Upper lobe of left lung (tissue), 6 donors: ENCODE results near the gene FAHD2A. TPM values are rescaled to one million over a fixed set of nuclear protein-coding genes. Genes with fewer than 3 reads are reported as not detected.

Experiments used
- ATAC-seq, 2 donors: fragments of 200-7000 bp; cut with Tn5 transposase; one replicate each; pipeline ENCODE4 v1.9.1; 2022; ENCODE audit warnings: mild to moderate bottlenecking in 2 of 2, moderate library complexity in 2 of 2; ENCODE audit not compliant: low FRiP score in 2 of 2
- DNase-seq, 2 donors: peaks; one replicate each; pipeline ENCODE4 v3.0.0-alpha.2; 2019 to 2020
- H3K27ac ChIP-seq, 4 donors: fragments of 200-600 bp; sonication (generic); one replicate each; pipeline ENCODE4 v1.5.1; 2016 to 2019
- H3K27me3 ChIP-seq, 4 donors: fragments of 200-600 bp; sonication (generic); one replicate each; pipeline ENCODE4 v1.5.1; 2017 to 2019
- H3K36me3 ChIP-seq, 4 donors: fragments of 200-600 bp; sonication (generic); one replicate each; pipeline ENCODE4 v1.5.1; 2016 to 2019
- H3K4me1 ChIP-seq, 4 donors: fragments of 200-600 bp; sonication (generic); one replicate each; pipeline ENCODE4 v1.5.1; 2018 to 2019
- H3K4me3 ChIP-seq, 4 donors: fragments of 200-600 bp; sonication (generic); one replicate each; pipeline ENCODE4 v1.5.1; 2017 to 2019; ENCODE audit warnings: mild to moderate bottlenecking in 2 of 4, moderate library complexity in 1 of 4
- H3K9me3 ChIP-seq, 4 donors: fragments of 200-600 bp; sonication (generic); one replicate each; pipeline ENCODE4 v1.5.1; 2018 to 2019
- CTCF ChIP-seq, 6 experiments: fragments of 450-650 bp in 4 of 6; fragments of 200-600 bp in 2 of 6; sonication (generic) in 2 of 6; IDR thresholded peaks; one replicate each; pipeline ENCODE4 v1.5.1; 2016 to 2019; ENCODE audit warnings: antibody characterized with exemption in 6 of 6
- EP300 ChIP-seq, 4 donors: sonication (generic); formaldehyde crosslinking; IDR thresholded peaks; one replicate each; pipeline ENCODE4 v1.5.1; 2017; ENCODE audit warnings: antibody characterized with exemption in 4 of 4, control low read depth in 2 of 4
- POLR2A ChIP-seq, 4 donors: fragments of 450-650 bp; IDR thresholded peaks; one replicate each; pipeline ENCODE4 v1.5.1; 2016 to 2017; ENCODE audit warnings: antibody characterized with exemption in 4 of 4, mild to moderate bottlenecking in 2 of 4
- POLR2AphosphoS5 ChIP-seq, 2 donors: sonication (generic); formaldehyde crosslinking; IDR thresholded peaks; one replicate each; pipeline ENCODE4 v1.5.1; 2017; ENCODE audit warnings: antibody characterized with exemption in 2 of 2
- WGBS, 2 donors: methylation state at CpG; one replicate each; pipeline ENCODE4 v1.1.5; 2017 to 2018; 5-methylcytosine and 5-hydroxymethylcytosine counted together
- total RNA-seq, 6 donors: library from RNA; depleted of rRNA in 4 of 6; stranded (reverse); fragments of >200 nt in 4 of 6; gene quantifications; one replicate each; pipeline versions ENCODE4 v1.1.0 to v1.2.1, GENCODE V29; 2016 to 2021
- donor health status: DM: no; HTN: no; CAD: no; lungs with moderate emphysema.
- donor health status: DM: no; HTN: yes; CAD: no; lungs with severe emphysema.

FAHD2A gene
- total RNA-seq, 6 donors from 2014 or later: 18.9 to 23.3 (median 22.2) TPM

GRCh38 chr2:95389245-95390119 lies 13.0 kb upstream of the FAHD2A start:
- H3K4me1 ChIP-seq: peaks cover 0 to 15% (median 4%) of the 10 kb centered on the region in 4 donors
- H3K36me3 ChIP-seq: no peaks in the 10 kb centered on the region
- ATAC-seq (peak; percentile 66 to 86), DNase-seq (peak; percentile 51 to 93)
- no peak overlapping the region for H3K27ac ChIP-seq
- TF ChIP-seq CTCF (IDR thresholded peaks at IDR 0.05): peak; percentile 64 to 87 (median 76)
- no peak for TF ChIP-seq POLR2A (IDR thresholded peaks at IDR 0.05)
- no peaks in the 10 kb centered on the region for H3K9me3 ChIP-seq
- H3K4me3 ChIP-seq: no peak overlapping the region
- WGBS, 2 donors: 63 to 69% methylated on average over 29 to 43 of the region's 46 CpGs
- H3K27me3 ChIP-seq: no peaks in the 10 kb centered on the region

GRCh38 chr2:95390272-95390880 lies 12.1 kb upstream of the FAHD2A start:
- TF ChIP-seq EP300 (IDR thresholded peaks at IDR 0.05) (no peak), CTCF (IDR thresholded peaks at IDR 0.05) (no peak), POLR2AphosphoS5 (IDR thresholded peaks at IDR 0.05) (no peak), POLR2A (IDR thresholded peaks at IDR 0.05) (no peak)
- no peak overlapping the region for H3K4me3 ChIP-seq
- no peaks in the 10 kb centered on the region for H3K27me3 ChIP-seq
- no peaks in the 10 kb centered on the region for H3K9me3 ChIP-seq
- H3K4me1 ChIP-seq: peaks cover 0 to 9% (median 4%) of the 10 kb centered on the region in 4 donors
- WGBS, 2 donors: 91 to 100% methylated on average over 3 to 4 of the region's 4 CpGs
- H3K27ac ChIP-seq: no peak overlapping the region
- peak in 1 of 2 donors; percentile 15 for DNase-seq
- ATAC-seq: no peak
- H3K36me3 ChIP-seq: no peaks in the 10 kb centered on the region

GRCh38 chr2:95390881-95391321 lies 11.6 kb upstream of the FAHD2A start:
- Histone ChIP-seq H3K27ac (no peak overlapping the region), H3K4me1 (peaks cover 0 to 9% (median 4%) of the 10 kb centered on the region in 4 donors), H3K9me3 (no peaks in the 10 kb centered on the region), H3K27me3 (no peaks in the 10 kb centered on the region), H3K36me3 (no peaks in the 10 kb centered on the region), H3K4me3 (no peak overlapping the region)
- DNase-seq: peak in 1 of 2 donors; percentile 11
- 87 to 89% methylated on average over 8 to 11 of the region's 11 CpGs for WGBS, 2 donors
- no peak for ATAC-seq
- TF ChIP-seq CTCF (IDR thresholded peaks at IDR 0.05) (no peak), POLR2A (IDR thresholded peaks at IDR 0.05) (no peak), EP300 (IDR thresholded peaks at IDR 0.05) (no peak)

GRCh38 chr2:95391641-95392310 lies 10.7 kb upstream of the FAHD2A start:
- no peak overlapping the region for H3K27ac ChIP-seq
- TF ChIP-seq POLR2AphosphoS5 (IDR thresholded peaks at IDR 0.05): no peak
- TF ChIP-seq POLR2A (IDR thresholded peaks at IDR 0.05): no peak
- TF ChIP-seq EP300 (IDR thresholded peaks at IDR 0.05): no peak
- no peak for TF ChIP-seq CTCF (IDR thresholded peaks at IDR 0.05)
- no peaks in the 10 kb centered on the region for H3K36me3 ChIP-seq
- H3K4me1 ChIP-seq: peaks cover 0 to 9% (median 4%) of the 10 kb centered on the region in 4 donors
- H3K27me3 ChIP-seq: no peaks in the 10 kb centered on the region
- no peak overlapping the region for H3K4me3 ChIP-seq
- DNase-seq (no peak), ATAC-seq (no peak)
- 63 to 65% methylated on average over 7 to 8 of the region's 8 CpGs for WGBS, 2 donors
- H3K9me3 ChIP-seq: no peaks in the 10 kb centered on the region
